ENCODE data around the gene MB. TPM values are rescaled to one million over a fixed set of nuclear protein-coding genes. Genes with fewer than 3 reads are reported as not detected.

The MB gene
- total RNA-seq, 3 donors from 2014 or later = 2.1 to 17.2 (median 13.4) TPM

DNA sequence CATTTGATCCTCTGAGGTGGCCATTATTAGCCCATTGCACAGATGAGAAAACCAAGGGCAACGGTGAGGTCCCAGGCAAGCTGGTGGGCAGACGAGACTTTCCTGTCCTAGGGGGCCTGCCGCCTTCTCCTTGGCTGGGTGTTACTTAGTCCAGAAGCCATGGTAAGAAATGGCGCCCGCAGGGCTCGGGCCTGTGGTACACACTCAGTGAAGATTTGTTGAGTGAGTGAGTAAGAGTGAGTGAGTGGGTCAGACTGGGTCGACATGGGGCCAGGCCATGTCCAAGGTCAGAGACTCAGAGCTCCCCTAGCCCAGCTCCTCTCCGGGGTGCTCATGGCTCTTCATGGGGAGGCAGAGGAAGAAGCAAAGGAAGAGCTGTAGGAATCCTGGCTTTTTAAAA is 40.5 kb downstream of the MB start:
- Histone ChIP-seq H3K4me3 (no peak overlapping the region), H3K9me3 (no peaks in the 10 kb centered on the region), H3K36me3 (ENCODE audit: low read depth) (no peaks in the 10 kb centered on the region), H3K4me1 (ENCODE audit: low read depth) (peaks cover 2% of the 10 kb centered on the region)
- no peak for DNase-seq
- ATAC-seq = no peak
- TF ChIP-seq, protein P1, sequence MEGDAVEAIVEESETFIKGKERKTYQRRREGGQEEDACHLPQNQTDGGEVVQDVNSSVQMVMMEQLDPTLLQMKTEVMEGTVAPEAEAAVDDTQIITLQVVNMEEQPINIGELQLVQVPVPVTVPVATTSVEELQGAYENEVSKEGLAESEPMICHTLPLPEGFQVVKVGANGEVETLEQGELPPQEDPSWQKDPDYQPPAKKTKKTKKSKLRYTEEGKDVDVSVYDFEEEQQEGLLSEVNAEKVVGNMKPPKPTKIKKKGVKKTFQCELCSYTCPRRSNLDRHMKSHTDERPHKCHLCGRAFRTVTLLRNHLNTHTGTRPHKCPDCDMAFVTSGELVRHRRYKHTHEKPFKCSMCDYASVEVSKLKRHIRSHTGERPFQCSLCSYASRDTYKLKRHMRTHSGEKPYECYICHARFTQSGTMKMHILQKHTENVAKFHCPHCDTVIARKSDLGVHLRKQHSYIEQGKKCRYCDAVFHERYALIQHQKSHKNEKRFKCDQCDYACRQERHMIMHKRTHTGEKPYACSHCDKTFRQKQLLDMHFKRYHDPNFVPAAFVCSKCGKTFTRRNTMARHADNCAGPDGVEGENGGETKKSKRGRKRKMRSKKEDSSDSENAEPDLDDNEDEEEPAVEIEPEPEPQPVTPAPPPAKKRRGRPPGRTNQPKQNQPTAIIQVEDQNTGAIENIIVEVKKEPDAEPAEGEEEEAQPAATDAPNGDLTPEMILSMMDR (IDR thresholded peaks at IDR 0.05) = no peak
- intact Hi-C loops (cut with DNase I, micrococcal nuclease) = loop anchor here in 1 of 2 donors (10.0 kb wide), 1 partner anchor 132 kb away; no protein-coding TSS in a partner anchor

DNA sequence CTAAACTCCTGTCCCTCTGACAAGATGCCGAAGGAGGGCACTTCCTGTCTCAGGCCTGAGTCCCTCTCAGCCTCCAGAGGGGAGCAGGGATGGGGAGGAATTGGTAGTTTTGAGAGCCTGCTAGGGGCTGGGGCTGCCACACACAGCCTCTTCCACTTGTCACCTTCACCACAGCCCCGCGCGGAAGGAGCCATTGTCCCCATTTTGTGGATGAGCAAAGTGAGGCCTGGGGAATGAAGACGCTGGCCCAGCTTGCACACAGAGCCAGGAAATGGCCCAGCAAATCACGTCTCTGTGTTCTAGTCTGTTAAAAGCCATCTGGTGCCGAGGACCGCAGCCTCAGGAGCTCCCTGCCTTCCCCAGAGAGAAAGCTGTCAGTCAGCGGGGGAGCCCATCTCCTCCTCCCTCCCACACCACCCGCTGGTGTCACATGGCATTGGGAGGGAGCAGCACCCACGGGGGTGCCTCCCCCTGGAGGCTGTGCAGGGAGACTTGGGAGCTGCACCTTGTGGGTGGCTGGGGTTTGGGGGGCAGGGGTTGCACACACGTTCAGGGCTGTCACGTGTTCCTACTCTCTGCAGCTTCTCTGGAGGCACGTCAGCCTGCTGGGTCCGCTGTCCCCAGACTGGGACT is 41.9 kb downstream of the MB start:
- Histone ChIP-seq H3K9me3 (no peaks in the 10 kb centered on the region), H3K36me3 (ENCODE audit: low read depth) (no peaks in the 10 kb centered on the region), H3K4me3 (no peak overlapping the region), H3K4me1 (ENCODE audit: low read depth) (peaks cover under 1% of the 10 kb centered on the region)
- TF ChIP-seq, protein P1 (IDR thresholded peaks at IDR 0.05) = no peak
- intact Hi-C loops (cut with DNase I, micrococcal nuclease) = loop anchor here in 1 of 2 donors (10.0 kb wide), 1 partner anchor 130 kb away; no protein-coding TSS in a partner anchor
- DNase-seq (no peak), ATAC-seq (no peak)

DNA sequence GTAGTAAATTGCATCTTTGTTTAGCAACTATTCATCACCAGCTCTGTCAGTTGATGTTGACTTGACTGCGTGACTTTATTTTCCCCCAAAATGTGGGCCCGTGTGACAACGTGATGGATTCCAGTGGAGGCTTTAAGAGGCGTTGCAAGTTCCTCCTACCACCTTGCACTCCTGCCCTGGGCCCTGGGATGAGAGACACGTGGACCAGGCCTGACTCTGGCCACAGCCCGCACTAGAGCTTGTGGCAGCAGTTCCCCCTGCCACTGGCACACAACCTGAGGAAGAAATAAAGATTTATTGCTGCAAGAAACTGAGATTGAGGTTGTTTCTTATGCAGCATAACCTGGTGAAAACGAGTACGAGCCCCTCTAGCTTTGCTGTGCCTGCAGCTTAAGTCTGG is 44.6 kb downstream of the MB start:
- H3K4me3 ChIP-seq = no peak overlapping the region
- H3K9me3 ChIP-seq = no peaks in the 10 kb centered on the region
- no peaks in the 10 kb centered on the region for H3K36me3 ChIP-seq (ENCODE audit: low read depth)
- TF ChIP-seq, protein P1 (IDR thresholded peaks at IDR 0.05) = no peak
- DNase-seq (no peak), ATAC-seq (no peak)
- intact Hi-C loops (cut with DNase I, micrococcal nuclease) = loop anchor here in 1 of 2 donors (10.0 kb wide), 1 partner anchor 128 kb away; no protein-coding TSS in a partner anchor
- no peaks in the 10 kb centered on the region for H3K4me1 ChIP-seq (ENCODE audit: low read depth)

DNA sequence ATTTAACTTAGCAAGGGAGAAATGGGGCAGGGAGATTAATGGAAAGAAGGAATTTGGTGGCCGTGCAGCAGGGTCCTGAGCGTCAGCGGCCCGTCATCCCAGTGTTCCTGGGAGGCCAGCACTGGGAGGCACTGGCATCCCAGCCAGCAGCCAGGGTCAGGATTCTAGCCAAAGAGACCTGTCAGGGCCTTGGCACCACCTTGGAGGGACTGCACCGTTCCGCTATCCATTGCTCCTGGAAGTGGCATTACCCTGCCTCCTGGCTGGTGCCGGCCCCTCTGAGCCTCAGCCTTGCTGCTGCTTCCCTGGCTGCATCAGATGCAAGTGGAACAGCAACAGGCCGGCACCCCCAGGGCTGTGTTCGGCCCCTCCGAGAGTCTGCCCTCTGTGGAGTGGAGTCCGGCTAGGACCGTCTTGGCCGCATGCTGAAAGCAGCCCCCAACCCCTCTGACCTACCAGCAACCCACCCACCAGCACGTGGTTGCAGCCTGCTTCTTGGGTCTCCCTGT is 46.4 kb downstream of the MB start:
- TF ChIP-seq, protein P1 (IDR thresholded peaks at IDR 0.05) = no peak
- Histone ChIP-seq H3K36me3 (ENCODE audit: low read depth) (no peaks in the 10 kb centered on the region), H3K9me3 (no peaks in the 10 kb centered on the region), H3K4me3 (no peak overlapping the region), H3K4me1 (ENCODE audit: low read depth) (no peaks in the 10 kb centered on the region)
- intact Hi-C loops (cut with DNase I, micrococcal nuclease) = loop anchor here in 1 of 2 donors (10.0 kb wide), 1 partner anchor 126 kb away; no protein-coding TSS in a partner anchor
- DNase-seq (no peak), ATAC-seq (no peak)

DNA sequence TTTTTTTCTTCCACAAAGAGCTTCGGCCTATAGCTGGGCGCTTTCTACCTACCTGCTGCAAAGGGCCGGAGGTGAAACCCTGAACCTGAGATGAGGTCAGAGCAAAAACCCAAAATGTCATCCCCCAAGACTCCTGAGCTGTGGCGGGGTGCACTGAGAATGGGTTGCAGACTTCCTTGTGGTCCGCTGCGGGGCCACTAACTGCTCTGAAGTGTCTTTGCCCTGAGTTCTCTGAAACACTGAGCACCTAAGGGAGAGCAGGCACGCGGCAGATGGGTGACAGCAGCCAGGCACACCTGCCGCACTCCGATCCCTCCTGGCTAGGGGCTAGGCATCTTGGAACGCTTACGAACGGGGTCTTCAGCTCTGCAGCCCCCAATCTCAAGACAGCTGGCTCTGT is 47.2 kb downstream of the MB start:
- intact Hi-C loops (cut with DNase I, micrococcal nuclease) = loop anchor here in 1 of 2 donors (10.0 kb wide), 1 partner anchor 125 kb away; no protein-coding TSS in a partner anchor
- TF ChIP-seq, protein P1 (IDR thresholded peaks at IDR 0.05) = no peak
- ATAC-seq (no peak), DNase-seq (no peak)
- H3K9me3 ChIP-seq = no peaks in the 10 kb centered on the region
- no peaks in the 10 kb centered on the region for H3K36me3 ChIP-seq (ENCODE audit: low read depth)
- H3K4me1 ChIP-seq (ENCODE audit: low read depth) = no peaks in the 10 kb centered on the region
- no peak overlapping the region for H3K4me3 ChIP-seq

Measured in mucosa of descending colon (tissue), 3 donors.